Hematopoietic multipotent progenitor cell (in vitro differentiated cells): ENCODE measurements around the gene NPEPL1. TPM values are rescaled to one million over a fixed set of nuclear protein-coding genes. Genes with fewer than 3 reads are reported as not detected.
A peak's percentile ranks its signal among the peaks of the same experiment; 100 is the strongest.

Source experiments
- DNase-seq, 3 donors: peaks; one replicate each; pipeline ENCODE4 v3.0.0-alpha.2; 2011 to 2015; ENCODE audit warnings: low read depth in 2 of 3, low spot score in 2 of 3
- total RNA-seq: library from RNA; depleted of rRNA; stranded (reverse); fragments of >200 nt; gene quantifications from one replicate; pipeline ENCODE4 v1.2.3, GENCODE V29; 2012

NPEPL1 gene
- total RNA-seq, 1 donor: 23.4 TPM

DNA sequence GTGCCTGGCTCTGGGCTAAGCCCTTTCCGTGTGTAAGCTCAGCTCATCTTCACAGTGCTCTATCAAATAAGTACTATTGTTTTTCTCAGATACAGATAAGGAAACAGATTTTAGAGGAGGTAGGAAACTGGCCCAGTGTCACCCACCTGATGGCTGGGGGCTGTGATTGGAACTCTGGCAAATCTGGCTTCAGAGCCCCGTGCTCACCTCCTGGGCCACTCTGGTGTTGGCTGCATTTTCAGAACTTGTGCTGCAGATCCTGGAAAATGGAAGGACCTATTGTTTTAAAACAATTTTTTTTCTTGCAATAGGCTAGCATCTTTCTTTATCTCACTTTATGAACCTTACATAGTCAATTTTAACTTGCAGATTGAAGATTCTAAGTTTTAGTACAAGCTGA is 35.8 kb upstream of the NPEPL1 start:
- DNase-seq: no peak

DNA sequence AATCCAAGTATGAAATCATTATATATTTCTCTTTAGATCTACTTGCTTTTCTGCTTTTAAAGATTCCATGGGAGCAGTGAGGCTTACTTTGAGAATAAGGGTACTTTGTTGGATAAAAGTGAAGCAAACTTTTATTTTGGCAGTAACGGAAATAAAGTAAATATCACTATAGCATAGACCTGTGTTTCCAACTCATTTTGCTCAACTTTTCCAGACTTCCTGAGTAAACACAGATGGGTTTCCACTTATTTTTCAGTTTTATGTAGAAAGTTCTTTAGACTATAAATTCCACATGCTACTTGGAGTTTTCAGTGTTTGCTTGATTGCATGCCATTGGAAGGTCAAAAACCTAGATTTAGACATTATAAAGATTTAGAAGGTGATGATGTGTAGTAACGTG is 35.3 kb upstream of the NPEPL1 start:
- no peak for DNase-seq

GRCh38 chr20:58657986-58658385 is 34.6 kb upstream of the NPEPL1 start:
- no peak for DNase-seq

GRCh38 chr20:58658760-58659159 is 33.8 kb upstream of the NPEPL1 start:
- DNase-seq: no peak

DNA sequence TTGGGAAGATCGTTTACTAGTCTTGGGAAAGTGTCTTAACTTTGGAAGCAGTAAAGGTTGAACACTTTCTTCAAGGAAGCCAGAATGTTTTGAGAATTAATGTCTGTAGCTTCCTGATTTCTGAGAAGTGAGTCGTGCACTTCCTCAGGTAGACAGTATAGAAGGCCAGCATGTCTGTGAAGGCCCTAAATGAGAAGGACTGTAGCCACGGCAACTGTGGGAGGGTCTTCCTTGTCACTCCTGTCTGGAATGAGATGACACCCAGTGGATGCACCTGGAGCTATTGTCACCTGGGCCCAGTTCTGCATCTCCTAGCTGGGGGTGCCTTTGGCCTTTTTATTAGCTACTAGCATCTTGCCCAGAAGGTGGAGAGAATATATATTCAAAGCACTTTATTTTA is 32.8 kb upstream of the NPEPL1 start:
- peak in 1 of 3 donors; percentile 11 for DNase-seq

DNA sequence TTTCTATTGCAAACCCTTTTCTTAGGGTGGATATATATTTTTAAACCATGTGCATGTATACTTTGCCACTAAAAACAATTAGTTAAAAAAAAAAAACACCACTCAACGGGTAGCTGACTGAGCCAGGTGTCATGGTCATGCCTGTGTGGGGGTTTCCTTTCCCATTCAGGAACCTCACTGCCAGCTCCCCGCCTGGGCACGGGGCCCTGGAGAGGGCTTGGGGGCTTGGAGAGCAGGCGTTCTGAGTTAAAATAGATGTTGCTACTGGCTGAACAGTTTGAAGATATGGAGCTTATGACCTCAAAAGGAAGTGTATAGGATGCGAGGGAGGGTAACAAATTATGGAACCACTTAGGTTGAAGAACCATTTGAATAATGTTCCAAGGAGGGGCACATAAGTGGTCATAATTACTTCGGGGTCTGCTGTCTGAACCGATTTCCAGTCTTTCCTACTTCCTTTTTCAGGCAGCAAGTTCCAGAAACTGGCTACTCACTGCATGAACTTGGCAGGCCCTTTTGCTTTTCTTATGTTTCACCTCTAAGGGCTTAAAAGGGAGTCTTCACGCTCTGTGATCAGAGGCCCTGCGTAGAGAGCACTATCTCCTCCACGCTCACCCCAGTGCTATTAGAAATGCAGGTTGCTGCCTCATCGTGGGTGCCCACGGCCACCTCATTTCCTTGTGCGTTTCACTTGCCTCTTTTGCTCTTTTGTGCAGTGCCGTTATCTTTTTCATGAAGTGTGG is 31.6 kb upstream of the NPEPL1 start:
- peak in 1 of 3 donors; percentile 54 for DNase-seq

- DNase-seq: no peak
Observed at GRCh38 chr20:58661598-58662473, 30.8 kb upstream of the NPEPL1 start.

DNA sequence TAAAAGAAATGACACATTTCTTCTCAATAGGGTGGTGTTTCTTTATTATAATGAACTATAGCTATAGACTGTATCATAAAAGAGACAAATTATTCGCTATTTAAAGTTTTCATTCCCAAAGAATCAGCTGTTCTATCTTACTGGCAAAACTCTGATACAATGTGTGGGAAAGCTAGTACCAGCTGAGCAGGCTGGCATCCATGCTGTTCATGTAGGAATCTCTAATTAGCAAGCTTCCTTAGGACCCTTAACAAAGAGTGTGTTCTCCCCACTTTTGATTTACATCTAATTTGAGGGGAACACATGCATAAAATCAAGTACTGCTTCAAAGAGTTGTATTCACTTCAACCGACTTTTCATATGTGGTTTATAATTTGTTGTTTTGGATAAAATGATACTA is 28.3 kb upstream of the NPEPL1 start:
- DNase-seq: no peak

DNA sequence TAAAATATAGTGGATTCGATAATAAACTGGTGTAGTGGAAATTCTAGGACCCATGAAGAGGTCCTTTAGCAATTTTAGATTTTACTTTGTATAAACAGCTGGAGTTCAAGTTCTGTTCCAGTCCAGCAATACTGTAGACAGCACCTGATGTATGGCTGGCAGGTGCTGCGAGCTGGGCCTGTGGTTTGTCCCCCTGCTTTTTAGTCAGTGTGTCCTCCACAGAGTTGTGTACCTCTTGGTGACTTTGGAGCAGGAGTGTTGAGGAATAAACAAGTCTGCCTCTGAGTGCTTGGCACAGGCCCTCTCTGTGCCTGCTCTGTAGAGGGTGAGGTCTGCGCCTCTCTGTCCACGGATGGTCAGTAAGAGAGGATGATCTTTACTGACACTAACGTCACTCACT is 27.7 kb upstream of the NPEPL1 start:
- no peak for DNase-seq

DNA sequence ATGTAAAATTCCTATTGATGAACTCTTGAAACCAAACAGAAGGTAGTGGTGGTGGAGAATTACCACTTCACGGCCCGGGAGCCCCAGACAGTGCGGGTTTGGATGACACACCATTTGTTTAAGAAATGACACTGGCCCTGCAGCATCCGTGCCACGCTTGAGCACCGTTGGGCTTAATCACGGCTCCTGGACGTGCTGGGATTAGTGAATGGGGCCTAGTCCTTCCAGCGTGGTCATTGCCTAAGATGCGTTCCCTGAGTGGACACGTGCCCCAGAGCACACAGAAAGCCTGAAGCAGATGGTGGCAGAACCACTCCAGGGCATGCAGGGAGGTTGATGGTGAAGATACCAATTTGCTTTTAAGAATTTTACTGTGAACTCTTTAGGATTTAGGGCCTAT is 27.0 kb upstream of the NPEPL1 start:
- DNase-seq: no peak

- DNase-seq: no peak
Observed at GRCh38 chr20:58666702-58667101, 25.9 kb upstream of the NPEPL1 start.

- DNase-seq: no peak
Observed at GRCh38 chr20:58667975-58668374, 24.6 kb upstream of the NPEPL1 start.

DNA sequence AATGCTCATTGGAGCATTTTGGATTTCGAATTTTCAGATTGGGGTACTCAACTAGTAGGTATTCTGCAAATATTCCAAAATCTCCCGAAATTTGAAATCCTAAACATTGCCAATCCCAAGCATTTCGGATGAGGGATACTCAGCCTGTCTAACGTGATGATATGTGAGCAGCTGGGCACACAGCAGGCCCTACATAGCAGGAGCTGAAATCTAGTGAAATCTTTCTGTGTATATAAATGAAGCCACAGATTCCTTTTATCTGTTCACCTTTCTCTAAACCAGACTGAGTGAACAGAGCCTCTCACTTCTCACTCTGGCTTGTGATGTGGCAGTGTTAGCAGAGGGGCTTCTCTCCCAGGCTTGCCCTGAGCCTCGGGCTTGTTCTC is 23.7 kb upstream of the NPEPL1 start:
- DNase-seq: no peak

DNA sequence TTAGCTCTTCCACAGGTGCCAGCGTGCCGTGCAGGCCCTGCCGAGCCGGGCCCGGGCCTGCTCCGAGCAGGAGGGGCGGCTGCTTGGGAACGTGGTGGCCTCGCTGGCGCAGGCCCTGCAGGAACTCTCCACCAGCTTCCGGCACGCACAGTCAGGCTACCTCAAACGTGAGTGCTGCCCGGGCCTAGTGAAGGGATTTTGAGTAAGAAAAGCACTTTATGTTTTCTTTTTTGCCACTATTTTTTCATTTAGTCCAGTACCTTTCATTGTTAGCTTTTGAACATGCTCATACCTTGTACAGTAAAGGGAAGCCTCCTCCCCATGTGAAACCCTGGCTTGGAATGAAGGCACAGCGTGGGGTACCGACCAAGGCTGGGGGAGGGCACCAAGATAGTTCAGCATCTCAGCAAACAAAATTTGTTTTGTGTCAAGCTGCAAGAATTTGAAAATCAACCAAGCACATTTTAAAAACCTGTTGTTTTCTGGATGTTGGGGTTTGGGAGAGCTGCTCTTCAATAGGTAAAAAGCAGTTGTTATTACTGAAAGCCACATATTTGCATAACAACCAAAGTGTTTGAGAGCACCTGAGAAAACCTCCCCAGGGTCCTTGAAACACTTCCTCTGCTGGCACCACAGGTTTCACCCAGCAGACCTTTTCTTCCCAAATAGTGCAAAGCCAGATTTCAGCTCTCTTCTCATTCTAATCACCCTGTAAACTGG is 23.2 kb upstream of the NPEPL1 start:
- DNase-seq: no peak

GRCh38 chr20:58670102-58670501 is 22.5 kb upstream of the NPEPL1 start:
- DNase-seq: no peak

GRCh38 chr20:58670659-58671058 is 21.9 kb upstream of the NPEPL1 start:
- no peak for DNase-seq

- DNase-seq: no peak
Observed at GRCh38 chr20:58673119-58673518, 19.5 kb upstream of the NPEPL1 start.

- no peak for DNase-seq
Observed at GRCh38 chr20:58675146-58675584, 17.4 kb upstream of the NPEPL1 start.

DNA sequence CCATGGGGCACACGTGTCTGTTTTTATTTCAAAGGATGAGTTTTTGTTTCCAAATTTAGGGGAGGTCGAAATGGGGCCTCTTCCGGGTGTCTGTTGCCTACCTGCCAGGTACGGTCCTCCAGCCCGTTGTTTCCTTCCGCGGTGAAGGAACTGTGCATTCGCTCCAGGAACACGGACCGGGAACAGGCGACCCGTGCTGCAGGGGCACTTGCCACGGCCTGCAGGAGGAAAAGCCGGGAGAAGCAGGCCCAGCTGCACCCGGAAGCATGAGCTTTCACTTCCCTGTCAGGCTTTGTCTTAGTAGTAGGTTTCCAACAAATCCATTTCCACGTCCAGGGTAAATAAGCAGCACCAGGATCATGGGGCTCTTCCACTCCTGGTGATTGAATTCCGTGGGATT is 17.0 kb upstream of the NPEPL1 start:
- no peak for DNase-seq

DNA sequence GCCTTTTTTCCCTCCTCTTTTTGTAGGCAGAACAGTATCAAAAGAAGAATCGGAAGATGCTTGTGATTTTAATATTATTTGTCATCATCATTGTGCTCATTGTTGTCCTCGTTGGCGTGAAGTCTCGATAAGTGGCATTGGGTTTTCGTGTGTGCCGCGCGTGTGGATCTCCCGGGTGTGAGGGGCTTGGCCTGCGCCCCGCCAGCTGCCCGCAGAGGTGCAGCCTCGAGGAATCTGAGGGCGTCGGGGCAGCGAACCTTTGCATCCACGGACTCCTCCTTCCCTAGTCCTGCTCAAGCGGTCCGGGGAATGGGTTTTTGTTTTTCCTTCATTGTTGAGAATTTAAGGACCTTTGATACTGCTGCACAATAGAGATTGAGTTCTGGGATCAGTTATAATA is 16.4 kb upstream of the NPEPL1 start:
- DNase-seq: no peak

- no peak for DNase-seq
Observed at GRCh38 chr20:58677079-58677604, 15.5 kb upstream of the NPEPL1 start.
